MM.1S (cell line): ENCODE data around the gene AGAP3.

ENCODE experiments used
- CTCF ChIP-seq: fragments of 300-600 bp; sonication (generic); IDR thresholded peaks from 2 replicates; pipeline ENCODE4 v1.5.1; 2016; ENCODE audit warnings: antibody characterized with exemption, low read length, mixed read lengths
- EZH2 ChIP-seq: fragments of 300-600 bp; sonication (generic); optimal IDR thresholded peaks from 2 replicates; pipeline ENCODE3; 2017; ENCODE audit warnings: low read depth, mild to moderate bottlenecking, antibody characterized with exemption, low read length, mixed read lengths

- TF ChIP-seq CTCF = peak; percentile 35
- no peak for TF ChIP-seq EZH2
Measured at GRCh38 chr7:151076863-151077704, 9.2 kb upstream of the AGAP3 start.
